Measurements from ENCODE around the gene TEX38. TPM values are rescaled to one million over a fixed set of nuclear protein-coding genes. Genes with fewer than 3 reads are reported as not detected.
"Not testable (repeated sequence)": the region's sequence is repeated elsewhere in the genome, so short reads cannot be mapped to it uniquely, and the experiment has no call there.

Gene TEX38
- total RNA-seq, 1 donor from 2014 or later: not detected

DNA sequence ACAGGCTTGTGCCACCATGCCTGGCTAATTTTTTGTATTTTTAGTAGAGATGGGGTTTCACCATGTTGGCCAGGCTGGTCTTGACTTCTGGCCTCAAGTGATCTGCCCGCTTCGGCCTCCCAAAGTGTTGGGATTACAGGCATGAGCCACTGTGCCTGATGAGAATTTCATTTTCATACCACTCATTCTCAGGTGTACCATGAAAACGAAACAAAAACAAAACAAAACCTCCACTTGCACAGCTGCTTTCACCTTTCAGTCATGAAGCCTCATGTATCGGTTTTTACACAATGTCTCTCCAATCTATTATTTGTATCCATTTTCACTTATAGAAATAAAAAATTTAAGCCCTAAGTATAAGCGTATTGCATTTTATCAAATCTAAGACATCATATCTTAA, 11.5 kb upstream of the TEX38 start:
- intact Hi-C loops (cut with micrococcal nuclease); DNase-seq (ENCODE audit: low spot score); H3K27ac Mint-ChIP-seq; H3K4me1 Mint-ChIP-seq (ENCODE audit: low read depth); H3K27me3 Mint-ChIP-seq (ENCODE audit: low read depth); H3K4me3 Mint-ChIP-seq (ENCODE audit: low read depth); H3K9me3 Mint-ChIP-seq: not testable (repeated sequence)
- H3K36me3 Mint-ChIP-seq (ENCODE audit: low read depth): peaks cover 49% of the 10 kb centered on the region

DNA sequence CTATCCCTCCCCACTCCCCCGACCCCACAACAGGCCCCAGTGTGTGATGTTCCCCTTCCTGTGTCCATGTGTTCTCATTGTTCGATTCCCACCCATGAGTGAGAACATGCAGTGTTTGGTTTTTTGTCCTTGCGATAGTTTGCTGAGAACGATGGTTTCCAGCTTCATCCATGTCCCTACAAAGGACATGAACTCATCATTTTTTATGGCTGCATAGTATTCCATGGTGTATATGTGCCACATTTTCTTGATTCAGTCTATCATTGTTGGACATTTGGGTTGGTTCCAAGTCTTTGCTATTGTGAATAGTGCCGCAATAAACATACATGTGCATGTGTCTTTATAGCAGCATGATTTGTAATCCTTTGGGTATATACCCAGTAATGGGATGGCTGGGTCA, 8.7 kb upstream of the TEX38 start:
- Mint-ChIP-seq H3K36me3 (ENCODE audit: low read depth) (peaks cover 31% of the 10 kb centered on the region), H3K4me1 (ENCODE audit: low read depth) (peaks cover 25% of the 10 kb centered on the region)
- H3K9me3 Mint-ChIP-seq; H3K27me3 Mint-ChIP-seq (ENCODE audit: low read depth); DNase-seq (ENCODE audit: low spot score); intact Hi-C loops (cut with micrococcal nuclease); H3K4me3 Mint-ChIP-seq (ENCODE audit: low read depth); H3K27ac Mint-ChIP-seq: not testable (repeated sequence)

DNA sequence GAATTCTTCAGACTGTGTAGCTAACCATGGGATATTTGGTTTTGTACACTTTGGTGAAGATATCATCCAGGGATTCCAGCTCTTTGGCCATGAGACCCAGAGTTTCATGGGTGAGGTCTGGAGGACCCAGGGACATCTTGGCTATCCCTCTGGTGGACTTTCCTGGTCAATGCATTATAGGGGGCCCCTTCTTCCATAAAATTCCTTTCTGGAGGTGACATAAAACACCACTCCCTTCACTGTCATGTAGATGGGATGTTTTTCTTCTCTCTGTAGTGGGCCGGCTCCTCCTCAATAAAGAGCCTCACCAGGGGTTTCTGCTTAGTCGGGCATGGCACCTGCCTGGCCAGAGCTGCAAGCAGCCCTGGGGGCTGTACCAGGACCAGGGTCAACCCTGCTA, 5.7 kb upstream of the TEX38 start:
- no peaks in the 10 kb centered on the region for H3K27me3 Mint-ChIP-seq (ENCODE audit: low read depth)
- peaks cover 25% of the 10 kb centered on the region for H3K36me3 Mint-ChIP-seq (ENCODE audit: low read depth)
- no peak overlapping the region for H3K27ac Mint-ChIP-seq
- H3K4me3 Mint-ChIP-seq (ENCODE audit: low read depth): peak overlapping the region; percentile 82
- intact Hi-C loops (cut with micrococcal nuclease): loop anchor here (5.0 kb wide), 3 partner anchors 49 to 84 kb away; partner anchors contain the start of genes EFCAB14 and MOB3C
- H3K4me1 Mint-ChIP-seq (ENCODE audit: low read depth): peaks cover 17% of the 10 kb centered on the region
- no peak for DNase-seq (ENCODE audit: low spot score)
- no peaks in the 10 kb centered on the region for H3K9me3 Mint-ChIP-seq

DNA sequence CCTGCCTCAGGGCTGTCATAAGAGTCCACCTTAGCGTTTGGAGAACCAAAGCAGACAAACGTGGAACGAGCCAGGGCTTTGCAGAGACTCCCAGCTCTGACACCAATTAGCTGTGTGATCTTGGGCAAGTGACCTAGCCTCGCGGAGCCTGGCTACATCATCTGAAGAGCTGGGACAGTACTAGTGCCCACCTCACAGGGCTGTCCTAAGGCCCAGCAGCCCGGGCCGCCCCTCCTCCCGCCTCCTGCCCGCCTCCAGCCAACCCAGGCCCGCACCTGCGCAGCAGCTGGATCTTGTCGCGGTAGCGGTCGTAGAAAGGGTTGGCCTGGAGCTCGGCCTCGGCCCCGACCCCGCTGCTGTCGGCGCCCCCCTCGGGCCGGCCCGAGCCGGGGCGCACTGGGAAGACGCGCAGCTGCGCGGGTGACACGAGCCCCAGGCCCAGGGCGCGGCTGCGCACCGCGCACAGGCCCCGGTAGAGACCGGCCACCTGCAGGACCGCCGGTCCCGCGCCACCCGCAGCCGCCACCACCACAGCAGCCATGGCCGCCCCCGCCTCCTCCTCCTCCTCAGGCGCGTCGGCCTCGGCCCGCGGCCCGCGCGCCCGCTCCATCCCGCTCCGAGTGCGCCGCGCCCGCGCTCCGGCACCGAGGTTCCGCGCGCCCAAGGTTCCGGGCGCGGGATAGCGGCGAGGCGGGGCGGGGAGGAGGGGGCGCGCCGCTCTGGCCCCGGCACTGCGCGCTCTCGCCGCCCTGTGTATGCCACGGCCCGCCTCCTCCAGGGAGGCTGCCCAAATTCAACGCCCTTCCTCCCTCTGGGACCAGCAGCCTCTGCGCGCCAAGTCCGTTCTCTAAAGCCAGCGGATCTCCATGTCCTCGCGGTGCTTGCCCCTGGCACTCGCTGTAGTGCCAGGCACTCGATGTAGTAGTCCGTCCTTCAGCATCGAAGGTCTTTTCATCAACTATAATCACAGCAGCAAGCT, 3.6 kb upstream of the TEX38 start, which contains the start of gene ATPAF1:
TSS of gene ATPAF1 (minus strand) at position 583 of the 979 bp plus-strand sequence. CDS start at position 541, 42 bp downstream.
- Mint-ChIP-seq H3K27ac (peak within 1 kb of the TSS; percentile 46), H3K4me1 (ENCODE audit: low read depth) (peaks cover 17% of the 10 kb centered on the region), H3K9me3 (no peaks in the 10 kb centered on the region), H3K36me3 (ENCODE audit: low read depth) (peaks cover 25% of the 10 kb centered on the region), H3K4me3 (ENCODE audit: low read depth) (peak within 1 kb of the TSS; percentile 82), H3K27me3 (ENCODE audit: low read depth) (no peaks in the 10 kb centered on the region)
- peak; percentile 61 for DNase-seq (ENCODE audit: low spot score)
- intact Hi-C loops (cut with micrococcal nuclease): loop anchor here (1.0 to 5.0 kb wide), 5 partner anchors 15 to 86 kb away; partner anchors contain the start of genes EFCAB14, MKNK1 and MOB3C

DNA sequence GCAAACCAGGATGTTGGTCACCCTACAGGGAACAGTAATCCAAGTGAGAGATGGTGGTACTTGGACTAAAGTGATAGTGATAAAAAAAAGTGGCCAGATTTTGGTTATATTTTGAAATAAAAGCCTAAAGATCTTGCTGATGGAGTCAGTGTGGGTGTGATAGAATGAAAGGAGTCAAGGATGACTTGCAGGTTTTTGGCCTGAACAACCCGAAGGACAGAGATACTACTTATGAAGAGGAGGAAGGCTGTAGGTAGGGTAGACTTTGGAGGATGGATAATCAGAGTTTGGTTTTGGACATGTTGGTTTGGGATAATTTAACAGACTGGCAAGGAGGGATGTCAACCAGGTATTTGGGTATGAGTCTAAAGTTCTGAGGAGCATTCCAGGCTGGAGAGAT, 1.5 kb upstream of the TEX38 start:
- intact Hi-C loops (cut with micrococcal nuclease): no loop called here
- Mint-ChIP-seq H3K9me3 (no peaks in the 10 kb centered on the region), H3K27me3 (ENCODE audit: low read depth) (no peaks in the 10 kb centered on the region), H3K36me3 (ENCODE audit: low read depth) (peaks cover 20% of the 10 kb centered on the region), H3K4me3 (ENCODE audit: low read depth) (no peak overlapping the region), H3K27ac (no peak overlapping the region), H3K4me1 (ENCODE audit: low read depth) (peaks cover 26% of the 10 kb centered on the region)
- DNase-seq (ENCODE audit: low spot score): no peak

DNA sequence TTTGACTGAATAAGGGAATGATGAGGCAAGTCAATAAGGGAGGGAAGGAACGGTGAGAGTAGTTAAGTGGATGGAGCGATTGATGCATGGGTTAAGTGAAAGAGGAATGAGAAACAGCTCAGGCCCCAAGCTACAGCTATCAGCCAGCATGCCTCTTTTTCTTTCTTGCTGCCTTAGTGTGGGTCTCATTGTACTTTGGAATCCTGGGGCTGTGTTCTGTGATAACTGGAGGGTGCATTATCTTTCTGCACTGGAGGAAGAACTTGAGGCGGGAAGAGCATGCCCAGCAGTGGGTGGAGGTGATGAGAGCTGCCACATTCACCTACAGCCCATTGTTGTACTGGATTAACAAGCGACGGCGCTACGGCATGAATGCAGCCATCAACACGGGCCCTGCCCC, 1.0 kb downstream of the TEX38 start:
- intact Hi-C loops (cut with micrococcal nuclease): no loop called here
- Mint-ChIP-seq H3K27me3 (ENCODE audit: low read depth) (no peaks in the 10 kb centered on the region), H3K4me1 (ENCODE audit: low read depth) (peaks cover 34% of the 10 kb centered on the region), H3K9me3 (no peaks in the 10 kb centered on the region), H3K4me3 (ENCODE audit: low read depth) (no peak overlapping the region), H3K36me3 (ENCODE audit: low read depth) (peaks cover 40% of the 10 kb centered on the region), H3K27ac (no peak overlapping the region)
- no peak for DNase-seq (ENCODE audit: low spot score)

DNA sequence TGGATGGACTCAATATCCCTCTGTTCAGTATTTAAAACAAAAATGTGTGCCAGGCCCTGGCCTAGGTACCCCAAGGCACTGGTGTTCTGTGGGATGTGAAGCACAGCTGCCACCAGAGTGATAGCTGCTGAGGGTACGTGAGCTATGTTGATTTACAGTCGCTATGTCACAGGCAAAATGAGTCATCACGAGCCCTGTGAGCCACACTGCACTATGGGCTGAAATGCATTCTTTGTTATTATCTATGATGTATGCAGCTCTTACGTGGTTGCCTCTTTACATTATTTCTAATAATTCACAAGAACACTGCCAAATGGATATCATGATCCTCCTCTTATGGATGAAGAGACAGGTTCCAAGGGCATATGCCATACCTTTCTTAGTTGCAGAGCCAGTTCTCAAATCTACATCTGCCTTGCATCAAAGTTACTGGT, 2.1 kb downstream of the TEX38 start:
- Mint-ChIP-seq H3K4me1 (ENCODE audit: low read depth) (peaks cover 34% of the 10 kb centered on the region), H3K27me3 (ENCODE audit: low read depth) (no peaks in the 10 kb centered on the region), H3K27ac (peak overlapping the region; percentile 41), H3K9me3 (no peaks in the 10 kb centered on the region), H3K4me3 (ENCODE audit: low read depth) (no peak overlapping the region), H3K36me3 (ENCODE audit: low read depth) (peaks cover 51% of the 10 kb centered on the region)
- intact Hi-C loops (cut with micrococcal nuclease): no loop called here
- no peak for DNase-seq (ENCODE audit: low spot score)

DNA sequence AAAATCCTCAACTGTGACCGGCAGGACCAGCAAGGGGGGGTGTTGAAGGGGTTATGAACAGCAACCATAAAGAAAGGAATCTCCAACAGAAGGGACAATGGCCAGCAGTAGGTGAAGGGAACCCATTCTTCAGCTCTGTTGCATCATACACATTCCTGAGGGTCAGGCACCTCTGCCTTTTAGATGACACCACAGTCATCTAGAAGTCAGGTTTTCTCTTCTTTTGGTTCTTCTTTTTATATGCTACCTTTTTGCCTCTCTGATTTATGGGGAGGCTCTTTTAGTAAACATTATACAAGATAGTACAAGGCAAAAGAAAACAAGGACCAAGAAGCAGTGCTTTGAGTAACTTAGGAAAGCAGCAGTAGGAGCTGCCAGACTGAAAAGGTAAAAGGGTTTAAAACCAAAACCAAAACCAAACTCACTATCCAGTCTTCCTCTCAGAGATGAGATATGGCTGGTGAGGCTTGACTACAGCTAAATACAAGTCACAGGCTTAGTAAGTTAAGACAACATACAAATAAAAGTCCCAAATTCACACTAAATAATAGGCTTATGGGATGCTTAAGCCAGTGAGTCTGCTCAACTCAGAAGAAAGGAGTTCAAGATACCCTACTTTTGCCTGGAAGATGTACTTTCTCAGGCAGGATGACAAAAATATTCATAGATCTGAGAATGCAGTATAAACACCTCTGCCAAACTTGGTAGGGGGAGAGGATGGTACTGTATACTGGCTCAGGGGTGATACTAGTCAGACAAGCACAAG, 4.1 kb downstream of the TEX38 start:
- Mint-ChIP-seq H3K27me3 (ENCODE audit: low read depth) (no peaks in the 10 kb centered on the region), H3K27ac (peak overlapping the region; percentile 90), H3K4me1 (ENCODE audit: low read depth) (peaks cover 34% of the 10 kb centered on the region), H3K4me3 (ENCODE audit: low read depth) (peak overlapping the region; percentile 58), H3K9me3 (no peaks in the 10 kb centered on the region), H3K36me3 (ENCODE audit: low read depth) (peaks cover 66% of the 10 kb centered on the region)
- intact Hi-C loops (cut with micrococcal nuclease): no loop called here
- DNase-seq (ENCODE audit: low spot score): no peak

DNA sequence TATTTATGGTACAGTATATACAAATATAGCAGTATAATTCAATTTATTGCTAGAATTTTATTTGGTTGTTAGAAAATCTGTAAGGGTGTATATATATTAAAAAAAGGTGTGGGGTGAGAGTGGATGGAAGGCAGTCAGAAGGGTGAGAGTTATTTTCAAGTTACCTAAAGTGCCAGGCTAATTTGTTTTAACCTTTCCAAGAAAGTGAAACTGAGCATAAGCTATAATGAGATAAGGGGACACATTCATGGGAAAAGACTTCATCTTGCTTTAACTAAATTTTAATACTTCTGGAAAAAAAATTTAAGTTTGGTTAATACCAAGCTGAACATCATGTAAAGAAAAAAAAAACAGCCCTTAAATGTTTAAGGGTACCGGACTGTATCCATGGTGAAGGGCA, 4.9 kb downstream of the TEX38 start:
- H3K4me3 Mint-ChIP-seq (ENCODE audit: low read depth): peak overlapping the region; percentile 58
- H3K27ac Mint-ChIP-seq: peak overlapping the region; percentile 90
- no peaks in the 10 kb centered on the region for H3K9me3 Mint-ChIP-seq
- no peaks in the 10 kb centered on the region for H3K27me3 Mint-ChIP-seq (ENCODE audit: low read depth)
- intact Hi-C loops (cut with micrococcal nuclease): no loop called here
- peaks cover 73% of the 10 kb centered on the region for H3K36me3 Mint-ChIP-seq (ENCODE audit: low read depth)
- peaks cover 34% of the 10 kb centered on the region for H3K4me1 Mint-ChIP-seq (ENCODE audit: low read depth)
- DNase-seq (ENCODE audit: low spot score): no peak

DNA sequence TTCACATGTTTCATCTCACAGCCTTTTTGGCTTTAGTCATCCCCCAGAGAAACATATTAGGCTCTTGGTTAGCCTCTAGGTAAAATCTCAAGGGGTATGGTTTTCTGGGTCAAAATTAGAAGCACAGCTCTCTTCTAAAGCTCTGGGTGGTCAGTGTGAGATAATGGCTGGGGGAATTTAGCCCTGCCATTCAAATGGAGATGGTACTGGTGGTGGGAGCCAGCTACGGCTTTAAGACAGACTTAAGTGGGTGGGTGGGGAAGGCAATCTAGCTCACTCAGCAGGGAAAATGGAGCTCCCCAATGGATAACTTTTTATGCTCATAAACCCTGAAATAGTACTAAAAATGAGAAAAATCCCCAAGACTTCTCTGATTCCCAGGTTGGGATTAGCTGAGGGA, 5.7 kb downstream of the TEX38 start:
- H3K9me3 Mint-ChIP-seq: no peaks in the 10 kb centered on the region
- H3K36me3 Mint-ChIP-seq (ENCODE audit: low read depth): peaks cover 81% of the 10 kb centered on the region
- H3K4me1 Mint-ChIP-seq (ENCODE audit: low read depth): peaks cover 34% of the 10 kb centered on the region
- no peaks in the 10 kb centered on the region for H3K27me3 Mint-ChIP-seq (ENCODE audit: low read depth)
- peak overlapping the region; percentile 73 for H3K27ac Mint-ChIP-seq
- intact Hi-C loops (cut with micrococcal nuclease): no loop called here
- H3K4me3 Mint-ChIP-seq (ENCODE audit: low read depth): no peak overlapping the region
- DNase-seq (ENCODE audit: low spot score): no peak

DNA sequence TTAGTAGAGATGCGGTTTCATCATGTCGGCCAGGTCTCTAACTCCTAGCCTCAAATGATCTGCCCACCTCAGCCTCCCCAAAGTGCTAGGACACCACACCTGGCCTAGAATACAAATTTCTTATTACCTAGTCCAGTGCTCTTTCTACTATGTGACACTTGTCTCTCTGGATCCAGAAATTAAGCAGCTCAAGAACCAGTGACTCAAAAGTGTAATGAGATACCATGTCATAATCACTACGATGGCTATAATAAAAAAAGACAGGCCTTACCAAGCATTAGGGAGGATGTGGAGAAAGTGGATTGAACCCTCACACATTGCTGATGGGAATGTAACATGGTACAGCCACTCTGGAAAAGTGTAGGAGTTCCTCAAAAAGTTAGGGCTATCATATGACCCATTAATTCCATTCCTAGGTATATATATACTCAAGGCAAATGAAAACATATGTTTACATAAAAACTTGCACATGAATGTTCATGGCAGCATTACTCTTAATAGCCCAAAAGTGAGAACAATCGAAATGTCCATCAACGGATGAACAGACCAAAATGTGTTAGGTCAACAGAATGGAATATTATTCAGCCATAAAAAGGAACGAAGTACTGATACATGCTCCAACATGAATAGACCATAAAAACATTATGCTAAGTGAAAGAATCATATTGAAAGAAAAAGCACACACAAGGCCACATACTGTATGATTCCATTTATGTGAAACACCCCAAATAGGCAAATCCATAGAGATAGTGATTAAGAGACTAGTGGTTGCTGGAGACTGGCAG, 8.3 kb downstream of the TEX38 start:
- DNase-seq (ENCODE audit: low spot score): no peak
- no peaks in the 10 kb centered on the region for H3K9me3 Mint-ChIP-seq
- H3K4me3 Mint-ChIP-seq (ENCODE audit: low read depth): no peak overlapping the region
- H3K4me1 Mint-ChIP-seq (ENCODE audit: low read depth): peaks cover 29% of the 10 kb centered on the region
- H3K27me3 Mint-ChIP-seq (ENCODE audit: low read depth): no peaks in the 10 kb centered on the region
- intact Hi-C loops (cut with micrococcal nuclease): no loop called here
- H3K36me3 Mint-ChIP-seq (ENCODE audit: low read depth): peaks cover 83% of the 10 kb centered on the region
- H3K27ac Mint-ChIP-seq: no peak overlapping the region

DNA sequence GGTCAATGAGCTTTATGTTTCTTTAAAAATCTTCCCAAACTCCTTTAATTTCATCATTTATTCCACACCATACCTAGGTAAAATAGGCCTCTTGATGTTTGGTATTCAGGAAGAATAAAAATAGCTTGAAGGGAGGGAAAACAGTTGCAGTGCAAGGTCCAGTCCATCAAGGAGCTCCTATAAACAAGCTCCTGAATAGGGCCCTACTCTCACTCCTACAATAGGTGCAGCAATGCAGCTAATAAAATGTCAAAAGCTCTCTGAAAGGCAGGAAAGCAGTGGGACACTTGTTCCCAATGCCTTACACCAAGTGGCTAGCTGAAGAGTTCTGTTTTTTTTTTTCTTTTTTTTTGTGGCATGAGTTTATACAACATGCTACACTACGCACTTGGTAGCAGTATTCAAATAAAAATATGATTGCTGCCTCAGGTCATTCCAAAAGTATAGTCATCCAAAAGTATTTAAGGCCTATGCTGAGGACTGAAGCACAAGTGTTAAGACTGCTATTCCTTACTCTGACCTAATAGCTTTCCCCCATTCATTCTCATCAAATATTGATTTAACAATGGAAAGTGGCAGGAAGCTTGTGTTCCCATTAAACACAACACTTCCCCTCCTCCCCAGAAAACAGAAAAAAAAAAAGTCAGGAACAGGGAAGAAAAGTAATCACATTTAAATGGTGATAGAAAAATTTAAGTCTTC, 9.8 kb downstream of the TEX38 start:
- H3K4me1 Mint-ChIP-seq (ENCODE audit: low read depth): peaks cover 20% of the 10 kb centered on the region
- intact Hi-C loops (cut with micrococcal nuclease): no loop called here
- no peaks in the 10 kb centered on the region for H3K9me3 Mint-ChIP-seq
- H3K36me3 Mint-ChIP-seq (ENCODE audit: low read depth): peaks cover 85% of the 10 kb centered on the region
- no peaks in the 10 kb centered on the region for H3K27me3 Mint-ChIP-seq (ENCODE audit: low read depth)
- no peak for DNase-seq (ENCODE audit: low spot score)
- no peak overlapping the region for H3K27ac Mint-ChIP-seq
- no peak overlapping the region for H3K4me3 Mint-ChIP-seq (ENCODE audit: low read depth)

Data from activated T-helper 2 cell treated with anti-CD3 and anti-CD28 coated beads, Interferon-gamma antibody, Interleukin-2, Interleukin-4, amounts not matched to agents 10 μg/mL and 5 μg/mL and 100 μg/mL, durations not matched to agents 14 hours and 24 hours and 36 hours (primary cell).